Muscle of leg (tissue), 11 donors: ENCODE measurements around the gene CAMTA1. TPM values are rescaled to one million over a fixed set of nuclear protein-coding genes. Genes with fewer than 3 reads are reported as not detected.

Source experiments
- DNase-seq: peaks from one replicate; pipeline ENCODE4 v3.0.0; 2013
- H3K27ac ChIP-seq: one replicate; pipeline ENCODE4 v1.5.1; 2013; ENCODE audit warnings: mild to moderate bottlenecking, low read length, control low read depth
- H3K27me3 ChIP-seq: one replicate; pipeline ENCODE4 v1.6.1; 2013; ENCODE audit warnings: low read length; ENCODE audit not compliant: control insufficient read depth, insufficient read depth
- H3K36me3 ChIP-seq: one replicate; pipeline ENCODE4 v1.6.1; 2013; ENCODE audit warnings: low read length; ENCODE audit not compliant: control insufficient read depth, insufficient read depth
- H3K4me1 ChIP-seq: one replicate; pipeline ENCODE4 v1.6.1; 2013; ENCODE audit warnings: low read length; ENCODE audit not compliant: control insufficient read depth, insufficient read depth
- H3K4me3 ChIP-seq: one replicate; pipeline ENCODE4 v1.5.1; 2013; ENCODE audit warnings: low read length, control low read depth
- H3K9me3 ChIP-seq: replicated peaks from 2 replicates; pipeline ENCODE4 v1.6.1; 2013; ENCODE audit warnings: low read depth, low read length; ENCODE audit not compliant: control insufficient read depth
- WGBS: methylation state at CpG from one replicate; pipeline ENCODE4 v1.1.5; 2013; ENCODE audit warnings: missing lambda C conversion rate; ENCODE audit not compliant: insufficient coverage; 5-methylcytosine and 5-hydroxymethylcytosine counted together
- polyA plus RNA-seq, 8 donors: library from polyadenylated mRNA; unstranded; fragments of 120-200 nt; gene quantifications; one replicate each; pipeline versions ENCODE4 v1.2.1 to v1.2.3, GENCODE V29; 2013; ENCODE audit warnings: inconsistent platforms in 1 of 8, low replicate concordance in 1 of 8; ENCODE audit not compliant: insufficient read length in 8 of 8, insufficient read depth in 1 of 8
- total RNA-seq: library from RNA; stranded (reverse); fragments of 120-200 nt; gene quantifications from one replicate; pipeline ENCODE4 v1.2.4, GENCODE V29; 2013

Gene CAMTA1
- total and polyA plus RNA-seq, 9 donors = 36.4 to 56.4 (median 47.7) TPM

DNA sequence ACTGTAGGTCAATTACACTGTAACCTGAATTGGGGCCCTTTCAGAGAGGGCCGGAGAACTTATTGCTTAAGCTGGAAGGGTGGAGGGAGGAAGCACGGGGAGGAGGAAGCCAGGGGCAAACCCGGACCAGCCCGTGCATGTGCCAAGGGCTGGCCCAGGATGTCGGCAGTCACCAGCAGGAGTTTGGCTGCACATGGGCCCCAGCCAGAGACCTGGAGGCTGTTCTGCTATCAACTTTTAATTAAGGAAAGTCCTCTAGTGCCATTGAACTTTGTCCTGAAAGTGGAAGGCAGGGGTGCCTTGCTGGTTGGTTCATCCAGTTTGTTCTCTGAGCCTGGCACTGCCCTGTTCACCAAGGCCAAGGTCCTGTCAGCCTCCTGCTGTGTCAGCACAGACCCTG lies 785.1 kb downstream of the CAMTA1 start:
- no peaks in the 10 kb centered on the region for H3K36me3 ChIP-seq
- no peaks in the 10 kb centered on the region for H3K9me3 ChIP-seq
- H3K27me3 ChIP-seq = peaks cover 8% of the 10 kb centered on the region
- no peak overlapping the region for H3K4me3 ChIP-seq
- H3K4me1 ChIP-seq = peaks cover 3% of the 10 kb centered on the region
- no peak for DNase-seq
- 50% methylated on average over 4 of the region's 5 CpGs for whole genome bisulfite sequencing
- no peak overlapping the region for H3K27ac ChIP-seq

GRCh38 chr1:7572654-7573152 lies 787.4 kb downstream of the CAMTA1 start:
- Histone ChIP-seq H3K27ac (no peak overlapping the region), H3K4me3 (no peak overlapping the region), H3K36me3 (no peaks in the 10 kb centered on the region), H3K4me1 (peaks cover 3% of the 10 kb centered on the region), H3K27me3 (peaks cover 9% of the 10 kb centered on the region), H3K9me3 (no peaks in the 10 kb centered on the region)
- WGBS = 70% methylated on average over 2 of the region's 5 CpGs
- DNase-seq = no peak

- peaks cover 3% of the 10 kb centered on the region for H3K4me1 ChIP-seq
- no peak for DNase-seq
- H3K27me3 ChIP-seq = peaks cover 9% of the 10 kb centered on the region
- no peaks in the 10 kb centered on the region for H3K9me3 ChIP-seq
- H3K27ac ChIP-seq = no peak overlapping the region
- H3K36me3 ChIP-seq = no peaks in the 10 kb centered on the region
- no peak overlapping the region for H3K4me3 ChIP-seq
- 84% methylated on average over 11 of the region's 12 CpGs for WGBS
These were observed 788.2 kb downstream of the CAMTA1 start for GRCh38 chr1:7573481-7573880.

- peak; percentile 67 for DNase-seq
- no peaks in the 10 kb centered on the region for H3K36me3 ChIP-seq
- WGBS = 39% methylated on average over 23 of the region's 26 CpGs
These were observed 789.1 kb downstream of the CAMTA1 start for GRCh38 chr1:7574121-7575040.

DNA sequence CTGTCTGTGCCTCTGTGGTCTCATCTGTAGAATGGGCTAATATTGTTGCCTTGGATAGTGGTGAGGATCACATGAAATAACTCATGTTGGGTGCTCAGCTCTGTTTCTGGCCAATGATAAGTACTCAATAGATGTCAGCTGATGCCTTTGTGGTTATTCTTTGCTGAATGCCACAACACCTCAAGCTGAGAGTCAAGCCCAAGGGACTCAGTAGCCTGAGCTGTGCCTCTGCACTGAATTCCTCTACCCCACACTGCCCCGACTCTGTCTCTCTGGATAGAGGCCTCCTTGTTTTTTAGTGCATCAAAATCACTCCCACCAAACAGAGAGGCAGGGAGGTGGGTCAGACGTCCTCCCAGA lies 789.8 kb downstream of the CAMTA1 start:
- peaks cover 3% of the 10 kb centered on the region for H3K4me1 ChIP-seq
- WGBS = 40% methylated on average over 1 of the region's 2 CpGs
- no peak overlapping the region for H3K4me3 ChIP-seq
- H3K36me3 ChIP-seq = no peaks in the 10 kb centered on the region
- DNase-seq = no peak
- peaks cover 9% of the 10 kb centered on the region for H3K27me3 ChIP-seq
- H3K9me3 ChIP-seq = no peaks in the 10 kb centered on the region
- no peak overlapping the region for H3K27ac ChIP-seq

More at GRCh38 chr1:7574121-7575040, 789.1 kb downstream of the CAMTA1 start:
- Histone ChIP-seq H3K4me1 (peaks cover 3% of the 10 kb centered on the region), H3K4me3 (no peak overlapping the region), H3K9me3 (no peaks in the 10 kb centered on the region), H3K27me3 (peaks cover 9% of the 10 kb centered on the region), H3K27ac (no peak overlapping the region)

DNA sequence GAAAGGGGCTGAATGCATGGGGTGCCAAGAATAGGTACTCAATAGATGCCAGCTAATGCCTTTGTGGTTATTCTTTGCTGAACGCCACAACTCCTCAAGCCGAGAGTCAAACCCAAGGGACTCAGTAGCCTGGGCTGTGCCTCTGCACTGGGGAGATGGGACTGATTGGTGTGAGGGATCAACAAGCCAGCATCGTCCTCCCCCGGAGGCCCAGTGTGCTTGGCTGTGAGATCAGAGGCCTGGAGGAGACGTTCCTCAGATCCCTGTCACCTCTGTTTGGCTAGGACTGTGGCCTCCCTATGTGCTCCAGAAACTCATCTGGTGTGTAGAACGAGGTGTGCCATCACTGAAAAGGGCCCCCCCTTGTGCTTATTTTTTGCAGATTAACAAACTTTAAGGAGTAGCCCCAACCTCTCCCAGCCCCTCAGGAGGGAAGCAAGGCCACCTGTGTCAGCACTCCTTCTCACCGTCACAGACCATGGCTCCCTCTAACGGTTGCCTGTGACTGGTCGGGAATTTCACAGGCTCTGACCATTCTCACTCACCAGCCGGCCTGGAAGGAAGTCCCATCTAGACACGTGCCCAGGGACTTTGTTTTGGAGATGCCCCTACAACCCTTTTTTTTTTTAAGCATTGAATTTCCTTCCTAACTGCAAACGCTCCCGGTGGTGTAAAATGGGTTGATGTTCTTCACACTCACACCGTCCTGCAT lies 791.8 kb downstream of the CAMTA1 start:
- no peaks in the 10 kb centered on the region for H3K9me3 ChIP-seq
- H3K4me1 ChIP-seq = peaks cover 7% of the 10 kb centered on the region
- no peak overlapping the region for H3K4me3 ChIP-seq
- 46% methylated on average over 6 of the region's 14 CpGs for WGBS
- H3K36me3 ChIP-seq = no peaks in the 10 kb centered on the region
- peaks cover 9% of the 10 kb centered on the region for H3K27me3 ChIP-seq
- no peak overlapping the region for H3K27ac ChIP-seq
- peak; percentile 26 for DNase-seq

DNA sequence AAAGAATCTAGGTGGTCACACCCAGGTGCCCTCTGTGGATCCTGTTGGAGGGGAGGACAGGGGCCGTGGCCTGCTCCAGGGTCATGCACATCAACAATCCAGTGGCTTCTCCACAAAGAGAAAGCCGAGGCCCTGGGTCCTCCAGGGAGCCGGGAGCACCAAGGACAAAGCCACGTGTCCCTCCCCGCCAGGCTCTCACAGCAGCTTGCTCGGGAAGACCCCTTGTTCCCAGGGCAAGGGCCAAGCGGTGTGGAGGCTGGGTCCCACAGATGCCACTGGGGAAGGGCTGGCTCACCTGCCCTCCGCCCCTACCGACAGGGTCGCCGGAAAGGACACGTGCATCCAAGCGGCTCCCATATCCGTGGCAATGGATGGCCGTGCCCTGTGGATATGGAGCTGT lies 793.0 kb downstream of the CAMTA1 start:
- Histone ChIP-seq H3K36me3 (no peaks in the 10 kb centered on the region), H3K27me3 (peaks cover 6% of the 10 kb centered on the region), H3K9me3 (no peaks in the 10 kb centered on the region), H3K4me1 (peaks cover 7% of the 10 kb centered on the region), H3K27ac (no peak overlapping the region), H3K4me3 (no peak overlapping the region)
- no peak for DNase-seq
- 90% methylated on average over 15 of the region's 15 CpGs for WGBS

DNA sequence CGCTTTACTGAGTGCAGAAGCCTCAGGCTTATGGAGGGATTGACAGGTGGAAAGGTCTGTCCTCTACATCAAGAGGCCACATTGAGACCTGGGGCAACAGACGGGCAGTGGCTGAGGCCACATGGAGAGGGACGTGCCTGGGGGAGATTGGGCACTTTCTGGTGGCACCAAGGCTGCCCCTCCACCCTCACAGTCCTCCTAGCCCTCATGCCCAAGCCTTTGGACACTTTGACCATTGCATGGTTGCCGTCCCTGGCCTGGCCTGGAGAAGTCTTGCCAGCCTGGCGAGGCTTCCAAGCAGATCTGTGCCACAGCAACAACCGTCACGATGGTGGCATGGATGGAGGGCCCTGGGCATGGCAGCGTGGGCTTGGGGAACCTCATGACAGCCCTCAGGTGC lies 793.8 kb downstream of the CAMTA1 start:
- Histone ChIP-seq H3K9me3 (no peaks in the 10 kb centered on the region), H3K4me3 (no peak overlapping the region), H3K36me3 (no peaks in the 10 kb centered on the region), H3K27me3 (peaks cover 2% of the 10 kb centered on the region), H3K27ac (no peak overlapping the region), H3K4me1 (peaks cover 7% of the 10 kb centered on the region)
- no peak for DNase-seq
- WGBS = 88% methylated on average over 7 of the region's 8 CpGs

DNA sequence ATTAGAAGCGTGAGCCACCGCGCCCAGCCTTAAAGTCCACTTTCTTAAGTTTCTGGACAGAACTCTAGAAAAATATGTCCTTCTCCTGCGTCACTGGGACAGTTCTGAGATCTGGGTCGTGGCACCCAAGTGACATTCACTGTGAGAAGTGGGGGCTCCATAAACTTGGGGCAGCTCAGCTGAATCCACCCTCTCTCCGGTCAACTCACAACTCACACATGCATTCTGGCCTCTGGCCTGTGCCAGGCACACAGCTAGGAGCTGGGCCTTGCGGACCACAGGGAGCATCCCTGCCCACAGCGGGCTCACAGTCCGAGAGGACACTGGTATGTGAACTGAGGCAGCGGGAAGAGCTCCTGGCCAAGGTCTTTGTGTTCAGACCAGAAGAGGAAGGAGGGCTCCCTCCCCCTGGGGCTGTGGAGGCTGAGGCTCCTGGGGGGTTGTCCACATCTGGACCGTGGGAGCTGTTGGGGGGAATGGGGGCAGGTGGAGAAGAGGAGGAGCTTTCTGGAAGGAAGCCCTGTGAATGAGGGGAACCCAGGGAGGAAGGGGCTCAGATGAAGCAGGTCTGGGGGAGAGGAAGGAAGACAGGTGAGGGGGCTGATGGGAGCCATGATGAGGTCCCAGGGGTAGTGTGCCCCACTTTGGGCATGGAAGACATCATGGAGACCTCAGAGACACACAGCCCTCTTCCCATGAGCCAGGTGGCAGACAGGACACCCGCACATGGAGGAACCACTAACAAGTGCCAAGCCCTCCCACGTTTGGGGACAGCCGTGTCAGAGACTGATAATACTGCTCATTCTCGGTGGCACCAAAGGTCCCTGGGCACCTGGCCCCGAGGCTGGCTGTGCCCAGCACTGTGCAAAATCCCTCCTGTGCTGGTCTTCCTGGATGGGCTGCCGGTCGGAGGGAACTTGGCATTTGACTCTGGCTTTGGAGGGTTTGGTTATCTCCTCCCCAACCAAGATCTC lies 794.9 kb downstream of the CAMTA1 start:
- Histone ChIP-seq H3K27me3 (peaks cover 2% of the 10 kb centered on the region), H3K36me3 (no peaks in the 10 kb centered on the region), H3K4me3 (no peak overlapping the region), H3K9me3 (no peaks in the 10 kb centered on the region), H3K4me1 (peaks cover 4% of the 10 kb centered on the region), H3K27ac (no peak overlapping the region)
- 80% methylated on average over 9 of the region's 18 CpGs for WGBS
- DNase-seq = no peak
